ENCODE measurements around the gene SLC6A13.

DNA sequence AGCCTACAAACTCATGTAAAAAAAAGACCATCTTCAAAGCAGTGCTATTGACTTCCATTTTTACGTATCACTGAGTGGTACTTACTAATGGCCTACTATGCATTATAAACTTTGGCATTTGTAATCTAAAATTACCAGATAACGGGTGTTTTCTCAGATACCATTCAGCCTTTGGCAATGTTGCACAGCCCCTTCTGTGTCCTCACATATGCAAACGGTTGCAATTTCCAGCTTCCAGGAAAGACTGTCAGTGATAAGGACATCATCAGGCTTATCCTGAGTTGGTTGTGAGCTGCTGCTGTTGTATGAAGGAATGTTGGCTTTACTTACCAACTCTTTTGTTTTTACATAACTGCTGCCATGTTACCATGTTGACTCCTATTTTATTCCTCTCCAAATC is 1.6 kb upstream of the SLC6A13 start:
- TF ChIP-seq, protein P1, sequence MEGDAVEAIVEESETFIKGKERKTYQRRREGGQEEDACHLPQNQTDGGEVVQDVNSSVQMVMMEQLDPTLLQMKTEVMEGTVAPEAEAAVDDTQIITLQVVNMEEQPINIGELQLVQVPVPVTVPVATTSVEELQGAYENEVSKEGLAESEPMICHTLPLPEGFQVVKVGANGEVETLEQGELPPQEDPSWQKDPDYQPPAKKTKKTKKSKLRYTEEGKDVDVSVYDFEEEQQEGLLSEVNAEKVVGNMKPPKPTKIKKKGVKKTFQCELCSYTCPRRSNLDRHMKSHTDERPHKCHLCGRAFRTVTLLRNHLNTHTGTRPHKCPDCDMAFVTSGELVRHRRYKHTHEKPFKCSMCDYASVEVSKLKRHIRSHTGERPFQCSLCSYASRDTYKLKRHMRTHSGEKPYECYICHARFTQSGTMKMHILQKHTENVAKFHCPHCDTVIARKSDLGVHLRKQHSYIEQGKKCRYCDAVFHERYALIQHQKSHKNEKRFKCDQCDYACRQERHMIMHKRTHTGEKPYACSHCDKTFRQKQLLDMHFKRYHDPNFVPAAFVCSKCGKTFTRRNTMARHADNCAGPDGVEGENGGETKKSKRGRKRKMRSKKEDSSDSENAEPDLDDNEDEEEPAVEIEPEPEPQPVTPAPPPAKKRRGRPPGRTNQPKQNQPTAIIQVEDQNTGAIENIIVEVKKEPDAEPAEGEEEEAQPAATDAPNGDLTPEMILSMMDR (IDR thresholded peaks at IDR 0.05 in 4 of 5, conservative IDR thresholded peaks at IDR 0.05 in 1 of 5) = no peak
- TF ChIP-seq POLR2A (IDR thresholded peaks at IDR 0.05) = no peak
